Neuronal stem cell (in vitro differentiated cells): ENCODE measurements around the gene KSR2.

Experiments
- DNase-seq: peaks from one replicate; pipeline ENCODE4 v3.0.0-alpha.2; 2013; ENCODE audit warnings: low spot score
- H2AFZ ChIP-seq: one replicate; pipeline ENCODE4 v1.6.1; 2013; ENCODE audit warnings: mild to moderate bottlenecking, low read length, inconsistent platforms
- H2AK5ac ChIP-seq: 2 replicates; pipeline ENCODE4 v1.6.1; 2013; ENCODE audit warnings: low read depth, mild to moderate bottlenecking, inconsistent platforms, low read length, moderate library complexity, mixed read lengths
- H2BK120ac ChIP-seq: 2 replicates; pipeline ENCODE4 v1.6.1; 2013; ENCODE audit warnings: low read depth, mild to moderate bottlenecking, inconsistent platforms, low read length, moderate library complexity, mixed read lengths
- H2BK12ac ChIP-seq: one replicate; pipeline ENCODE4 v1.6.1; 2013; ENCODE audit warnings: low read length, inconsistent platforms
- H2BK15ac ChIP-seq: 2 replicates; pipeline ENCODE4 v1.6.1; 2013; ENCODE audit warnings: mild to moderate bottlenecking, low read length, inconsistent platforms, mixed read lengths
- H2BK5ac ChIP-seq: one replicate; pipeline ENCODE4 v1.6.1; 2013; ENCODE audit warnings: inconsistent platforms, mild to moderate bottlenecking, low read length, moderate library complexity
- H3K14ac ChIP-seq: one replicate; pipeline ENCODE4 v1.6.1; 2013; ENCODE audit warnings: low read length, inconsistent platforms
- H3K18ac ChIP-seq: 2 replicates; pipeline ENCODE4 v1.6.1; 2013; ENCODE audit warnings: low read length, inconsistent platforms
- H3K23ac ChIP-seq: 2 replicates; pipeline ENCODE4 v1.6.1; 2013; ENCODE audit warnings: low read depth, mild to moderate bottlenecking, mixed read lengths, low read length, inconsistent platforms; ENCODE audit not compliant: poor library complexity
- H3K27ac ChIP-seq: replicated peaks from 3 replicates; pipeline ENCODE4 v1.5.1; 2013; ENCODE audit warnings: low read length, inconsistent platforms
- H3K27me3 ChIP-seq, 3 experiments: 2 replicates each; pipeline ENCODE4 v1.6.1; 2013; ENCODE audit warnings: low read length in 3 of 3, mild to moderate bottlenecking in 2 of 3, inconsistent platforms in 1 of 3, low read depth in 1 of 3, mixed read lengths in 1 of 3, moderate library complexity in 1 of 3; ENCODE audit not compliant: control insufficient read depth in 3 of 3, insufficient read depth in 3 of 3
- H3K36me3 ChIP-seq, 2 donors: replicated peaks in 1 of 2; 2 replicates each; pipeline ENCODE4 v1.6.1; 2013; ENCODE audit warnings: low read length in 2 of 2; ENCODE audit not compliant: control insufficient read depth in 2 of 2, insufficient read depth in 2 of 2
- H3K4ac ChIP-seq: 2 replicates; pipeline ENCODE4 v1.6.1; 2013; ENCODE audit warnings: inconsistent platforms, mild to moderate bottlenecking, low read length, moderate library complexity
- H3K4me1 ChIP-seq, 2 donors: 1 replicate in 1 of 2; 2 replicates in 1 of 2; pipeline ENCODE4 v1.6.1; 2013; ENCODE audit warnings: low read length in 2 of 2, low read depth in 1 of 2; ENCODE audit not compliant: control insufficient read depth in 2 of 2, insufficient read depth in 1 of 2
- H3K4me2 ChIP-seq: one replicate; pipeline ENCODE4 v1.6.1; 2013; ENCODE audit warnings: mild to moderate bottlenecking, low read length, inconsistent platforms; ENCODE audit not compliant: insufficient read depth, poor library complexity, severe bottlenecking
- H3K4me3 ChIP-seq, 2 donors: 2 replicates each; pipeline ENCODE4 v1.5.1; 2013; ENCODE audit warnings: low read length in 2 of 2, mild to moderate bottlenecking in 2 of 2, inconsistent platforms in 1 of 2, moderate library complexity in 1 of 2
- H3K79me1 ChIP-seq: one replicate; pipeline ENCODE4 v1.6.1; 2013; ENCODE audit warnings: low read depth, mild to moderate bottlenecking, inconsistent platforms, low read length, moderate library complexity
- H3K9ac ChIP-seq: one replicate; pipeline ENCODE4 v1.6.1; 2013; ENCODE audit warnings: mild to moderate bottlenecking, low read depth, low read length, inconsistent platforms; ENCODE audit not compliant: poor library complexity
- H3K9me3 ChIP-seq, 2 donors: replicated peaks in 1 of 2; 2 replicates each; pipeline versions ENCODE3 to v1.6.1; 2013; ENCODE audit warnings: low read length in 2 of 2, mild to moderate bottlenecking in 2 of 2, inconsistent platforms in 1 of 2, low read depth in 1 of 2, mixed read lengths in 1 of 2, moderate library complexity in 1 of 2; ENCODE audit not compliant: control insufficient read depth in 2 of 2, insufficient read depth in 1 of 2
- H4K8ac ChIP-seq: one replicate; pipeline ENCODE4 v1.6.1; 2013; ENCODE audit warnings: low read depth, mild to moderate bottlenecking, inconsistent platforms, low read length, moderate library complexity
- H4K91ac ChIP-seq: one replicate; pipeline ENCODE4 v1.6.1; 2013; ENCODE audit warnings: low read length, low read depth, mild to moderate bottlenecking, inconsistent platforms; ENCODE audit not compliant: poor library complexity
- WGBS, 2 donors: extraction: QIAGEN DNeasy Blood & Tissue Kit; methylation state at CpG; one replicate each; pipeline ENCODE4 v1.1.7; 2013; ENCODE audit warnings: missing lambda C conversion rate in 2 of 2, mixed read lengths in 1 of 2; ENCODE audit not compliant: insufficient read length in 2 of 2, insufficient replicate concordance in 1 of 2; ENCODE audit errors: extremely low coverage in 2 of 2; 5-methylcytosine and 5-hydroxymethylcytosine counted together

The KSR2 gene

GRCh38 chr12:117718141-117718540 lies 250.6 kb downstream of the KSR2 start:
- Histone ChIP-seq H3K4ac (no peak overlapping the region), H3K14ac (no peak overlapping the region), H2BK120ac (no peak overlapping the region), H2BK15ac (no peak overlapping the region), H4K8ac (no peak overlapping the region), H3K27me3 (peaks cover 0 to 2% (median 0%) of the 10 kb centered on the region in 3 experiments), H3K79me1 (no peaks in the 10 kb centered on the region), H2AFZ (no peak overlapping the region), H3K18ac (no peak overlapping the region), H3K36me3 (no peaks in the 10 kb centered on the region), H3K9ac (no peak overlapping the region), H3K23ac (no peak overlapping the region), H3K4me1 (no peaks in the 10 kb centered on the region), H2AK5ac (no peak overlapping the region), H3K4me2 (no peak overlapping the region), H2BK5ac (no peak overlapping the region), H3K27ac (no peak overlapping the region), H3K4me3 (no peak overlapping the region), H2BK12ac (no peak overlapping the region), H3K9me3 (no peaks in the 10 kb centered on the region), H4K91ac (no peak overlapping the region)
- no CpG with 5 or more reads among the region's 1 CpG for WGBS, 2 donors
- no peak for DNase-seq

GRCh38 chr12:117714203-117714602 lies 254.6 kb downstream of the KSR2 start:
- no peak overlapping the region for H2BK120ac ChIP-seq
- no peak overlapping the region for H2AFZ ChIP-seq
- H3K18ac ChIP-seq = no peak overlapping the region
- no peak overlapping the region for H2BK5ac ChIP-seq
- no peak overlapping the region for H4K8ac ChIP-seq
- no peak overlapping the region for H3K27ac ChIP-seq
- no peak overlapping the region for H4K91ac ChIP-seq
- peaks cover 0 to 2% (median 0%) of the 10 kb centered on the region in 3 experiments for H3K27me3 ChIP-seq
- no peaks in the 10 kb centered on the region for H3K79me1 ChIP-seq
- H3K9ac ChIP-seq = no peak overlapping the region
- H3K9me3 ChIP-seq = no peaks in the 10 kb centered on the region
- no peak for DNase-seq
- no peak overlapping the region for H3K23ac ChIP-seq
- WGBS, 2 donors = no CpG with 5 or more reads among the region's 4 CpGs
- H3K36me3 ChIP-seq = no peaks in the 10 kb centered on the region
- H3K4ac ChIP-seq = no peak overlapping the region
- no peak overlapping the region for H3K14ac ChIP-seq
- H3K4me3 ChIP-seq = no peak overlapping the region
- H3K4me1 ChIP-seq = no peaks in the 10 kb centered on the region
- no peak overlapping the region for H2BK15ac ChIP-seq
- H2BK12ac ChIP-seq = no peak overlapping the region
- H3K4me2 ChIP-seq = no peak overlapping the region
- H2AK5ac ChIP-seq = no peak overlapping the region

GRCh38 chr12:117710121-117710520 lies 258.7 kb downstream of the KSR2 start:
- Histone ChIP-seq H2AFZ (no peak overlapping the region), H3K36me3 (no peaks in the 10 kb centered on the region), H3K23ac (no peak overlapping the region), H3K4me1 (no peaks in the 10 kb centered on the region), H3K9ac (no peak overlapping the region), H4K91ac (no peak overlapping the region), H3K27ac (no peak overlapping the region), H2BK12ac (no peak overlapping the region), H2BK15ac (no peak overlapping the region), H3K27me3 (peaks cover 0 to 2% (median 0%) of the 10 kb centered on the region in 3 experiments), H3K4ac (no peak overlapping the region), H3K4me2 (no peak overlapping the region), H3K4me3 (no peak overlapping the region), H2BK120ac (no peak overlapping the region), H3K14ac (no peak overlapping the region), H2AK5ac (no peak overlapping the region), H2BK5ac (no peak overlapping the region), H4K8ac (no peak overlapping the region), H3K9me3 (no peaks in the 10 kb centered on the region), H3K79me1 (no peaks in the 10 kb centered on the region), H3K18ac (no peak overlapping the region)
- no peak for DNase-seq
- no CpG with 5 or more reads among the region's 9 CpGs for WGBS, 2 donors

GRCh38 chr12:117707861-117708260 lies 260.9 kb downstream of the KSR2 start:
- no peak overlapping the region for H4K8ac ChIP-seq
- H4K91ac ChIP-seq = no peak overlapping the region
- no peaks in the 10 kb centered on the region for H3K79me1 ChIP-seq
- no peak overlapping the region for H3K18ac ChIP-seq
- no peak overlapping the region for H3K14ac ChIP-seq
- no peak overlapping the region for H2BK5ac ChIP-seq
- H3K9ac ChIP-seq = no peak overlapping the region
- H2BK15ac ChIP-seq = no peak overlapping the region
- H2BK120ac ChIP-seq = no peak overlapping the region
- no peak overlapping the region for H3K23ac ChIP-seq
- no peak overlapping the region for H2AFZ ChIP-seq
- no peak overlapping the region for H2AK5ac ChIP-seq
- H3K9me3 ChIP-seq = no peaks in the 10 kb centered on the region
- no CpG with 5 or more reads among the region's 2 CpGs for WGBS, 2 donors
- no peak overlapping the region for H3K27ac ChIP-seq
- H3K4ac ChIP-seq = no peak overlapping the region
- no peak overlapping the region for H3K4me3 ChIP-seq
- no peaks in the 10 kb centered on the region for H3K4me1 ChIP-seq
- H3K36me3 ChIP-seq = no peaks in the 10 kb centered on the region
- H2BK12ac ChIP-seq = no peak overlapping the region
- no peaks in the 10 kb centered on the region for H3K27me3 ChIP-seq
- no peak overlapping the region for H3K4me2 ChIP-seq
- DNase-seq = no peak
